DND-41 (cell line): Measurements from ENCODE around the gene DNLZ.

Experiments used
- EZH2 ChIP-seq: IDR thresholded peaks from 3 replicates; pipeline ENCODE4 v1.6.1; 2012; ENCODE audit warnings: borderline replicate concordance, low read depth, mild to moderate bottlenecking, moderate library complexity, low read length, inconsistent platforms; ENCODE audit not compliant: severe bottlenecking
- TF ChIP-seq, protein P1 (sequence below): IDR thresholded peaks from 2 replicates; pipeline ENCODE4 v1.5.1; 2012; ENCODE audit warnings: borderline replicate concordance, low read length, moderate library complexity, mild to moderate bottlenecking; ENCODE audit not compliant: poor library complexity, severe bottlenecking; ENCODE audit errors: extremely low read depth

DNA sequence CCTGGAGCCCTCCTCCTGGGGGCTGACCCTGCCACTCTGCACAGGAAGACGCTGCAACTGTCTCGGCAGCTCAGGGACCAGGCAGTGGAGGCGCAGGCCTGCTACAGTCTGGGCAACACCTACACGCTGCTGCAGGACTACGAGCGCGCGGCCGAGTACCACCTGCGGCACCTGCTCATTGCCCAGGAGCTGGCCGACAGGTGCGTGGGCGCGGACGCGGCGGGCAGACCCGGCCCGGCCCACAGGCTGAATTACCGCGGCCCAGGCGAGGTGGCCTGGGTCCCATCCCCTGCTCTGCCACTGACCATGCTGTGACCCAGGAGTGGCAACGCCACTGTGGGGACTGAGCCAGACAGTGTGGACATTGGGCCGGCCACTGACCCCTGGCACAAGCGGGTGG, 25.0 kb downstream of the DNLZ start:
- TF ChIP-seq, protein P1, sequence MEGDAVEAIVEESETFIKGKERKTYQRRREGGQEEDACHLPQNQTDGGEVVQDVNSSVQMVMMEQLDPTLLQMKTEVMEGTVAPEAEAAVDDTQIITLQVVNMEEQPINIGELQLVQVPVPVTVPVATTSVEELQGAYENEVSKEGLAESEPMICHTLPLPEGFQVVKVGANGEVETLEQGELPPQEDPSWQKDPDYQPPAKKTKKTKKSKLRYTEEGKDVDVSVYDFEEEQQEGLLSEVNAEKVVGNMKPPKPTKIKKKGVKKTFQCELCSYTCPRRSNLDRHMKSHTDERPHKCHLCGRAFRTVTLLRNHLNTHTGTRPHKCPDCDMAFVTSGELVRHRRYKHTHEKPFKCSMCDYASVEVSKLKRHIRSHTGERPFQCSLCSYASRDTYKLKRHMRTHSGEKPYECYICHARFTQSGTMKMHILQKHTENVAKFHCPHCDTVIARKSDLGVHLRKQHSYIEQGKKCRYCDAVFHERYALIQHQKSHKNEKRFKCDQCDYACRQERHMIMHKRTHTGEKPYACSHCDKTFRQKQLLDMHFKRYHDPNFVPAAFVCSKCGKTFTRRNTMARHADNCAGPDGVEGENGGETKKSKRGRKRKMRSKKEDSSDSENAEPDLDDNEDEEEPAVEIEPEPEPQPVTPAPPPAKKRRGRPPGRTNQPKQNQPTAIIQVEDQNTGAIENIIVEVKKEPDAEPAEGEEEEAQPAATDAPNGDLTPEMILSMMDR = no peak
- TF ChIP-seq EZH2 = no peak
